SU-DHL-6 (cell line): ENCODE measurements around the gene NCCRP1.

ENCODE experiments used
- EZH2phosphoT487 ChIP-seq: fragments of 200-600 bp; sonication (generic), shearing (Covaris generic); conservative IDR thresholded peaks from 2 replicates; pipeline ENCODE4 v1.6.1; 2018; ENCODE audit warnings: mild to moderate bottlenecking, antibody characterized with exemption, low read length, moderate library complexity, mixed read lengths
- TF ChIP-seq, protein P1 (sequence below): fragments of 200-600 bp; sonication (generic); IDR thresholded peaks from one replicate; pipeline ENCODE4 v1.5.1; 2017; ENCODE audit warnings: antibody characterized with exemption, mild to moderate bottlenecking, low read length, moderate library complexity; ENCODE audit not compliant: insufficient read depth, poor library complexity, severe bottlenecking

DNA sequence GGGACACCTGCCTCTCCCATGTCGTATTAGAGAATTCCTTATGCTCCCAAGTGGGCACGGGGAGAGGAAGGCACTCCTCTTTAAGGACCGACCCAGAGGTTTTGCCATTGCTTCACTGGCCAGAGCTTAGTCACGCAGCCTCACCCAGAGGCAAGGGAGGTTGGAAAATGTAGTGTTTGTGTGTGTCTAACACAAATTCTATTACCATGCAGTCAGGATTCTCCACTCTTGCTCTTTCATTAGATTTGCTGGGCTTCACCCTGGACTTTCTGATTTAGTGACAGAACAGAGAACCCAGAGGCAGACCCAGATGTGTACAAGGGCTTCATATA, 14.6 kb upstream of the NCCRP1 start:
- TF ChIP-seq, protein P1, sequence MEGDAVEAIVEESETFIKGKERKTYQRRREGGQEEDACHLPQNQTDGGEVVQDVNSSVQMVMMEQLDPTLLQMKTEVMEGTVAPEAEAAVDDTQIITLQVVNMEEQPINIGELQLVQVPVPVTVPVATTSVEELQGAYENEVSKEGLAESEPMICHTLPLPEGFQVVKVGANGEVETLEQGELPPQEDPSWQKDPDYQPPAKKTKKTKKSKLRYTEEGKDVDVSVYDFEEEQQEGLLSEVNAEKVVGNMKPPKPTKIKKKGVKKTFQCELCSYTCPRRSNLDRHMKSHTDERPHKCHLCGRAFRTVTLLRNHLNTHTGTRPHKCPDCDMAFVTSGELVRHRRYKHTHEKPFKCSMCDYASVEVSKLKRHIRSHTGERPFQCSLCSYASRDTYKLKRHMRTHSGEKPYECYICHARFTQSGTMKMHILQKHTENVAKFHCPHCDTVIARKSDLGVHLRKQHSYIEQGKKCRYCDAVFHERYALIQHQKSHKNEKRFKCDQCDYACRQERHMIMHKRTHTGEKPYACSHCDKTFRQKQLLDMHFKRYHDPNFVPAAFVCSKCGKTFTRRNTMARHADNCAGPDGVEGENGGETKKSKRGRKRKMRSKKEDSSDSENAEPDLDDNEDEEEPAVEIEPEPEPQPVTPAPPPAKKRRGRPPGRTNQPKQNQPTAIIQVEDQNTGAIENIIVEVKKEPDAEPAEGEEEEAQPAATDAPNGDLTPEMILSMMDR, result no peak
- no peak for TF ChIP-seq EZH2phosphoT487
